K562 (cell line): ENCODE data around the gene ATXN2L. TPM values are rescaled to one million over a fixed set of nuclear protein-coding genes. Genes with fewer than 3 reads are reported as not detected.

ENCODE experiments used
- ARID1B ChIP-seq: fragments of 450-650 bp; IDR thresholded peaks from 2 replicates; pipeline ENCODE4 v1.6.1; 2016; ENCODE audit warnings: antibody characterized with exemption, mild to moderate bottlenecking, inconsistent platforms
- CREB1 ChIP-seq, 2 experiments: sonication (generic) in 1 of 2; formaldehyde crosslinking in 1 of 2; IDR thresholded peaks; 2 replicates each; pipeline versions ENCODE4 v1.6.1 to v1.8.0; 2012 to 2022; ENCODE audit warnings: inconsistent platforms in 1 of 2, mild to moderate bottlenecking in 1 of 2, missing genetic modification reagents in 1 of 2, moderate library complexity in 1 of 2
- E2F3 ChIP-seq: fragments of 250-450 bp; sonication (Bioruptor Pico); IDR thresholded peaks from 2 replicates; pipeline ENCODE4 v1.4.0; 2020; ENCODE audit warnings: mild to moderate bottlenecking
- GMEB1 ChIP-seq: fragments of 250-450 bp; sonication (Bioruptor Pico); IDR thresholded peaks from 2 replicates; pipeline ENCODE4 v1.4.0; 2020; ENCODE audit warnings: mild to moderate bottlenecking
- KLF16 ChIP-seq: IDR thresholded peaks from 2 replicates; pipeline ENCODE4 v1.6.1; 2016; ENCODE audit warnings: antibody characterized with exemption
- XRCC5 ChIP-seq: fragments of 200-400 bp; formaldehyde crosslinking; IDR thresholded peaks from 2 replicates; pipeline ENCODE4 v1.6.1; 2017; ENCODE audit warnings: low read depth, mild to moderate bottlenecking, low read length
- YY1 ChIP-seq, 3 experiments: IDR thresholded peaks; 2 replicates each; pipeline ENCODE4 v1.6.1; 2011; ENCODE audit warnings: low read length in 2 of 3, mild to moderate bottlenecking in 2 of 3, moderate library complexity in 2 of 3, borderline replicate concordance in 1 of 3, control low read depth in 1 of 3, low read depth in 1 of 3; ENCODE audit not compliant: insufficient read depth in 3 of 3, insufficient replicate concordance in 2 of 3, control insufficient read depth in 1 of 3, insufficient read length in 1 of 3; ENCODE audit errors: extremely low read depth in 1 of 3
- ZNF146 ChIP-seq: IDR thresholded peaks from one replicate; pipeline ENCODE4 v1.6.1; 2018; ENCODE audit warnings: missing compliant biosample characterization; ENCODE audit not compliant: unreplicated experiment
- polyA plus RNA-seq, 8 experiments: library from polyadenylated mRNA; depleted of rRNA in 4 of 8; stranded (reverse) in 5 of 8; unstranded in 3 of 8; fragments of >200 nt; fragmentation: Nextera tagmentation in 2 of 8; fragmentation: Illumina TruSeq in 1 of 8; extraction: Ambion mirVana in 2 of 8; extraction: Trizol in 1 of 8; gene quantifications; 2 replicates each; pipeline versions ENCODE4 v1.2.1 to v1.2.3, GENCODE V29; 2011 to 2014; ENCODE audit warnings: inconsistent platforms in 1 of 8, missing spikeins in 1 of 8
- total RNA-seq, 7 experiments: library from RNA; depleted of rRNA in 6 of 7; stranded (reverse); fragments of >200 nt in 6 of 7; fragmentation: Illumina TruSeq in 2 of 7; extraction: Trizol in 2 of 7; gene quantifications; 2 replicates each; pipeline versions ENCODE4 v1.2.1 to v1.2.3, GENCODE V29; 2011 to 2021; ENCODE audit warnings: low replicate concordance in 1 of 7
- TF ChIP-seq, protein P1 (sequence below): fragments of 450-650 bp; formaldehyde crosslinking; IDR thresholded peaks from 2 replicates; pipeline ENCODE4 v1.4.0; 2020; ENCODE audit warnings: mild to moderate bottlenecking, moderate library complexity
- TF ChIP-seq, protein P2 (sequence below): fragments of 450-650 bp; IDR thresholded peaks from 2 replicates; pipeline ENCODE4 v1.6.1; 2017; ENCODE audit warnings: mild to moderate bottlenecking, moderate library complexity

The ATXN2L gene
- total and polyA plus RNA-seq, 9 of the 15 experiments (the other 6 are each of a cell fraction or from before 2014, with no cell fraction given), result 3.8 to 280 (median 37.2) TPM

DNA sequence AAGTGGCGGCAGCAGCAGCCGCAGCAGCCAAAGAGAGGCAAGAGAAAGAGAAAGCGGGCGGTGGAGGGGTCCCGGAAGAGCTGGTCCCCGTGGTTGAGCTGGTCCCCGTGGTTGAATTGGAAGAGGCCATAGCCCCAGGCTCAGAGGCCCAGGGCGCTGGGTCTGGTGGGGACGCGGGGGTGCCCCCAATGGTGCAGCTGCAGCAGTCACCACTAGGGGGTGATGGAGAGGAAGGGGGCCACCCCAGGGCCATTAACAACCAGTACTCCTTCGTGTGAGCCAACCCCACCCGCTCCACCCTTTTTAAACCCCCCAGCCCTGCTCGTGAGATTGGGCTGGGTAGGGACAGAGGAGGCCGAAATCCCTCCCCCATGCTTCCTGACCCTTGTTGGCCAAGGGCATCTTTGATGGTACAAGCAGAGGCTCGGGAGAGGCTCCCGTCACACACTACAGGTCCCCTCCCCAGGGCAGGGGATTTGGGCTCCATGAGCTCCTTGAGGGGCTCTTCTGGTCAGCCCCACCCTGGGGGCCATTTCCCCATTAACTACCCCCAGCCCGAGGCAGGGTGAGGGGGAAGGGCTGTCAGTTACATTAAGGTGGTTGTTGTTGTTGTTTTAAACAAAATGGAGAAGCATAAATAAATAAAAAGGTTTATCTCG, 50.9 kb downstream of the ATXN2L start (continued):
- TF ChIP-seq GMEB1 (no peak), XRCC5 (peak; percentile 77; the same call in 1 of the 2 replicates), E2F3 (CRISPR knock-in tag) (no peak), ARID1B (no peak), KLF16 (0 out of 2 replicates have a peak, but pooled peaks have one; percentile 5), YY1 (IDR thresholded peaks at IDR 0.05; ENCODE audit: borderline replicate concordance in 1 of 3, control insufficient read depth in 1 of 3, extremely low read depth in 1 of 3, insufficient read depth in 3 of 3, insufficient read length in 1 of 3, insufficient replicate concordance in 2 of 3, low read depth in 1 of 3, low read length in 2 of 3) (peak in 2 of 3 experiments; percentile 10 to 53), CREB1 (IDR thresholded peaks at IDR 0.05) (no peak), CREB1 (CRISPR knock-in tag; IDR thresholded peaks at IDR 0.05) (no peak), ZNF146 (CRISPR knock-in tag) (no peak)
- TF ChIP-seq, protein P1, sequence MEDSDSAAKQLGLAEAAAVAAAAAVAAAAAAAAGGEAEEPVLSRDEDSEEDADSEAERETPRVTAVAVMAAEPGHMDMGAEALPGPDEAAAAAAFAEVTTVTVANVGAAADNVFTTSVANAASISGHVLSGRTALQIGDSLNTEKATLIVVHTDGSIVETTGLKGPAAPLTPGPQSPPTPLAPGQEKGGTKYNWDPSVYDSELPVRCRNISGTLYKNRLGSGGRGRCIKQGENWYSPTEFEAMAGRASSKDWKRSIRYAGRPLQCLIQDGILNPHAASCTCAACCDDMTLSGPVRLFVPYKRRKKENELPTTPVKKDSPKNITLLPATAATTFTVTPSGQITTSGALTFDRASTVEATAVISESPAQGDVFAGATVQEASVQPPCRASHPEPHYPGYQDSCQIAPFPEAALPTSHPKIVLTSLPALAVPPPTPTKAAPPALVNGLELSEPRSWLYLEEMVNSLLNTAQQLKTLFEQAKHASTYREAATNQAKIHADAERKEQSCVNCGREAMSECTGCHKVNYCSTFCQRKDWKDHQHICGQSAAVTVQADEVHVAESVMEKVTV (CRISPR knock-in tag), result peak; percentile 19; the same call in 1 of the 2 replicates
- TF ChIP-seq, protein P2, sequence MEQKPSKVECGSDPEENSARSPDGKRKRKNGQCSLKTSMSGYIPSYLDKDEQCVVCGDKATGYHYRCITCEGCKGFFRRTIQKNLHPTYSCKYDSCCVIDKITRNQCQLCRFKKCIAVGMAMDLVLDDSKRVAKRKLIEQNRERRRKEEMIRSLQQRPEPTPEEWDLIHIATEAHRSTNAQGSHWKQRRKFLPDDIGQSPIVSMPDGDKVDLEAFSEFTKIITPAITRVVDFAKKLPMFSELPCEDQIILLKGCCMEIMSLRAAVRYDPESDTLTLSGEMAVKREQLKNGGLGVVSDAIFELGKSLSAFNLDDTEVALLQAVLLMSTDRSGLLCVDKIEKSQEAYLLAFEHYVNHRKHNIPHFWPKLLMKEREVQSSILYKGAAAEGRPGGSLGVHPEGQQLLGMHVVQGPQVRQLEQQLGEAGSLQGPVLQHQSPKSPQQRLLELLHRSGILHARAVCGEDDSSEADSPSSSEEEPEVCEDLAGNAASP, result no peak
